ENCODE data around the gene MEX3B. TPM values are rescaled to one million over a fixed set of nuclear protein-coding genes. Genes with fewer than 3 reads are reported as not detected.
"Not testable (repeated sequence)": the region's sequence is repeated elsewhere in the genome, so short reads cannot be mapped to it uniquely, and the experiment has no call there.

Gene MEX3B
- total RNA-seq, 2 donors from 2014 or later = 0.27 to 1.4 TPM

GRCh38 chr15:82021992-82022391 is 23.8 kb downstream of the MEX3B start:
- intact Hi-C loops (cut with DNase I, micrococcal nuclease) = no loop called here
- DNase-seq (no peak), ATAC-seq (no peak)

- no peak for ATAC-seq
- intact Hi-C loops (cut with DNase I, micrococcal nuclease) = no loop called here
- no peak for DNase-seq
These were observed 25.0 kb downstream of the MEX3B start for GRCh38 chr15:82020625-82021394.

DNA sequence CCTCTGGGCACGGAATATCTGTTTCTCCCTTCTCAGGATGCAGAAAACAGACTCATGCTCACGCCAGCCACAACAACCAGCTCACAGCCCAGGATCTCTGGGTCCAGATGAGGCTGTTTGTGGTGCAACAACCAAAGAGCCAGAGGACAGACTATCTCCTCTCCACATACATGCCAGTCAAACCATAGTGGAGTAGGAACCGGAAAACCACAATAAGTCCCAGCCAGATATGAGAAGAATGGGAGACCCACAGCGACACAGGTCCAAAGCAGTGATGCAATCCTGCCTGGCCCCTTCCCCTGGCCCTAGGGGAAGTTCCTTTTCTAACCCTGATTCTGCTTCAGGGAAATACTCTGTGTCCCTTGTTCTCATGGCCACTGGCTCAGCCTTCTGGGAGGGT is 27.6 kb downstream of the MEX3B start:
- intact Hi-C loops (cut with DNase I, micrococcal nuclease) = no loop called here
- no peak for DNase-seq

DNA sequence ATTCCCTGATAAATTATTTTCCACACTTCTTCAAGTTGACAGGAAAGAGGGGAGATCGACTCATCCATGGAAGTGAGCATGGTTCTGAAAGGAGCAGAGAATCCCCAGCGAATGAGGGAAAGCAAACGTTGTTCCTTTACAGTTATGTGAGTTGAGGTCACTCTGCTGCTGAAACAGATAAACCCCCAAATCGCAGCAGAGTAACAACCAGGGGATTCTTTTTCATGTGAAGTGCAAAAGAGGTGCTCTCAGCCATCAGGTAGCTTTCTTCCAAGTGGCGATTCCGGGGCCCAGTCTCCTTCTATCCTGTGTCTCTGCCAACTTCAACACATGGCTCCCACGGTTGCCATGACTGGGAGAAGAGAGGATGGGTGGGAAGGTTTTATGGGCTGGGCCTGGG is 28.2 kb downstream of the MEX3B start:
- no peak for DNase-seq
- intact Hi-C loops (cut with DNase I, micrococcal nuclease) = no loop called here
- no peak for ATAC-seq

More for the DNA sequence above, 27.6 kb downstream of the MEX3B start:
- ATAC-seq = no peak

DNA sequence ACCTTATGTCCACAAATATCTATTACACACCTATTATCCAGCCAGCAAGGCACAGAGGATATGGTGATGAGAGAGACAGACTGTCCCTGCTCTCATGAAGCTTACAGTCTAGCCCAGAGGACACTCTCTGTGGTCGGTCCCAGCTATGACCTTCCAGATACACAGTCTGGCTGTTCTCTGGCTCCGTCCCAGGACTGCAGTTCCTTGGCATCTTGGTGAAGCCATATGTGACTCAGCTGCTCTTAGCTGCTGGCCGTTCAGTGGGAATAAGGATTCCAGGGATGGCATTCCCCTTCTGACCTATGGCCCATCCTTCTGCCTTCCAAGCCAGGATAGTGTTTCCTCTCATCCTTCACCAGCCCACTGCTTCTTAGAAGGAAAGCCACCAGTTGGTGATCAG is 30.8 kb downstream of the MEX3B start:
- no peak for DNase-seq
- intact Hi-C loops (cut with DNase I, micrococcal nuclease) = no loop called here
- no peak for ATAC-seq

GRCh38 chr15:82012908-82013307 is 32.9 kb downstream of the MEX3B start:
- no peak for DNase-seq
- intact Hi-C loops (cut with DNase I, micrococcal nuclease) = no loop called here
- ATAC-seq = no peak

- intact Hi-C loops (cut with DNase I, micrococcal nuclease) = no loop called here
- ATAC-seq = no peak
- no peak for DNase-seq
These were observed 40.6 kb downstream of the MEX3B start for GRCh38 chr15:82005239-82005638.

DNA sequence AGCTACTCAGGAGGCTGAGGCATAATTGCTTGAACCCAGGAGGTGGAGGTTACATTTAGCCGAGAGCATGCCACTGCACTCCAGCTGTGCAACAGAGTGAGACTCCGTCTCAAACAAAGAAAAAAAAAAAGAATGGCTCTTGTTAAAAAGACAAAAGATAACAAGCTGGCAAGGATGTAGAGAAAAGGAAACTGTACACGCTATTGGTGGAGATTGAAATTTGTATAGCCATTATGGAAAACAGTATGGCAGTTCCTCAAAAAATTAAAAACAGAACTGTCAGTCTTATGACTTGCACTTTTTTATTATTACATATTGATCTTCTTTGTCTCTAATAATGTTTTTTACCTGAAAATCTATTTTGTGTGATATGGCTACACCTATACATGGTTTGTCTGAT is 41.9 kb downstream of the MEX3B start:
- no peak for ATAC-seq
- no peak for DNase-seq
- intact Hi-C loops (cut with DNase I, micrococcal nuclease) = no loop called here

DNA sequence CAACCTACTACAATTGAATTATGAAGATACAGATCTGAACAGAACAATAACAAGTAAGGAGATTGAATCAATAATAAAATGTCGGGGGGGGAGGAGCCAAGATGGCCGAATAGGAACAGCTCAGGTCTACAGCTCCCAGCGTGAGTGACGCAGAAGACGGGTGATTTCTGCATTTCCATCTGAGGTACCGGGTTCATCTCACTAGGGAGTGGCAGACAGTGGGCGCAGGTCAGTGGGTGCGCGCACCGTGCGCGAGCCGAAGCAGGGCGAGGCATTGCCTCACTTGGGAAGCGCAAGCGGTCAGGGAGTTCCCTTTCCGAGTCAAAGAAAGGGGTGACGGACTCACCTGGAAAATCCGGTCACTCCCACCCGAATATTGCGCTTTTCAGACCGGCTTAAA is 50.7 kb downstream of the MEX3B start:
- ATAC-seq; DNase-seq; intact Hi-C loops (cut with DNase I, micrococcal nuclease): not testable (repeated sequence)

DNA sequence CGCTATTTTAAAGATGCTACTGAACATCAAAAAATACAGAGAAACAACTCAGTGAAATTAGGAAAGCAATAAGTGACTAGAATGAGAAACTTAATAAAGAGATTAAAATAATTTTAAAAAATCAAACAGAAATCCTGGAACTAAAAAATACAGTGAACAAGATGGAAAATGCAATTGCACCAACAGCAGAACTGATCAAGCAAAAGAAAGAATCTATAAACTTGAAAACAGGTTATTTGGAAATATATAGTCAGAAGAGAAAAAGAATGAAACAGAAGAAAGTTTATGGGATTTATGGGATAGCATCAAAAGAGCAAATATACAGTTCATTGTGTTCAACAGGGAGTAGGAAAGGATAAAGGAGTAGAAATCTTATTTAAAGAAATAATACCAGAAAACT is 53.3 kb downstream of the MEX3B start:
- intact Hi-C loops (cut with DNase I, micrococcal nuclease) = no loop called here
- ATAC-seq (no peak), DNase-seq (no peak)

Other genes with a start within 250 kb of the MEX3B start
- 10 to 100 TPM; 32.2 to 48.0 TPM for gene EFL1, start 216.7 kb upstream of the MEX3B start, total RNA-seq
- gene SAXO2, start 216.8 kb upstream of the MEX3B start, total RNA-seq = 1 to 10 TPM; 1.5 to 8.5 TPM